ENCODE data around the gene FNBP1L. TPM values are rescaled to one million over a fixed set of nuclear protein-coding genes. Genes with fewer than 3 reads are reported as not detected.

FNBP1L gene
- total and polyA plus RNA-seq, 2 of the 8 experiments (the other 6 are each of a cell fraction or from before 2014, with no cell fraction given), result 48.9 to 95.9 TPM

DNA sequence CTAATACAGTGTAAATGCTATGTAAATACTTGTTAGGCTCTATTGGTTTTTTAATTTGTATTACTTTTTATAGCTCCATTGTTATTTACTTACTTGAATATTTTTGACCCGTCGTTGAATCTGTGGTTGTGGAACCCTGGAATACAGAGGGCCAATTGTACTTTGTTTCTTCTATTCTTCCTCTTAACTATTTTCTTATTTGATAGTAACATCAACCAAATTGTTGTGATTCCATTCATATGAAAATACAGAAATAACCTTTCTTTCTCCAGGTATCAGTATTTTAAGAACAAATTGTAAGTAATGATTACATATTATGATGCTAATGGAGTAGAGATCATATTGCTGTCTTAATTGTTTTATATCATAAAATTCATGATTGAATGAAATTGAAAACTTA lies 73.7 kb downstream of the FNBP1L start:
- Histone ChIP-seq H3K56ac (replicated peaks; ENCODE audit: insufficient read length, low read depth, low read length) (no peak overlapping the region), H3K27me3 (replicated peaks in 1 of 4; ENCODE audit: control insufficient read depth in 3 of 4, extremely low read depth in 1 of 4, insufficient read depth in 3 of 4, low read length in 3 of 4) (no peaks in the 10 kb centered on the region), H3K9me3 (ENCODE audit: insufficient read depth in 2 of 2, low read depth in 1 of 2, low read length in 1 of 2) (no peaks in the 10 kb centered on the region), H2BK12ac (ENCODE audit: low read depth, low read length) (no peak overlapping the region), H4K5ac (ENCODE audit: insufficient read length, low read depth, low read length) (no peak overlapping the region), H3K79me1 (ENCODE audit: low read depth, low read length) (peaks cover 6% of the 10 kb centered on the region; the same call in 1 of the 2 replicates), H3K14ac (ENCODE audit: insufficient read length) (no peak overlapping the region), H3K4me2 (ENCODE audit: insufficient read depth in 1 of 2, low read depth in 2 of 2, low read length in 2 of 2) (no peak overlapping the region), H3K4me3 (ENCODE audit: extremely low read depth in 1 of 4, insufficient read depth in 2 of 4, low read depth in 3 of 4, low read length in 4 of 4) (no peak overlapping the region), H3K27ac (ENCODE audit: low read depth, low read length) (no peak overlapping the region), H3K18ac (ENCODE audit: extremely low read depth, low read length) (no peak overlapping the region), H2BK120ac (replicated peaks; ENCODE audit: low read depth, low read length) (no peak overlapping the region), H2AK5ac (ENCODE audit: low read depth, low read length) (no peak overlapping the region), H2BK20ac (ENCODE audit: low read length) (no peak overlapping the region), H2AFZ (ENCODE audit: low read length) (no peak overlapping the region), H2BK15ac (ENCODE audit: low read length) (no peak overlapping the region), H3K23ac (ENCODE audit: insufficient read length) (no peak overlapping the region), H4K91ac (replicated peaks; ENCODE audit: insufficient read length, low read length) (no peak overlapping the region), H3K23me2 (ENCODE audit: low read depth, low read length) (no peaks in the 10 kb centered on the region), H3K9ac (replicated peaks in 1 of 4; ENCODE audit: extremely low read depth in 1 of 4, low read depth in 3 of 4, low read length in 3 of 4) (no peak overlapping the region), H2BK5ac (ENCODE audit: low read depth, low read length) (no peak overlapping the region), H3K79me2 (ENCODE audit: control insufficient read depth in 1 of 2, insufficient read depth in 2 of 2, low read length in 2 of 2) (peaks cover 0 to 66% of the 10 kb centered on the region in 2 experiments; a peak in 3 of 4 replicates), H4K20me1 (replicated peaks in 1 of 2; ENCODE audit: control insufficient read depth in 1 of 2, insufficient read depth in 2 of 2, low read length in 2 of 2) (peaks cover 0 to 5% of the 10 kb centered on the region in 2 experiments), H3K4ac (replicated peaks; ENCODE audit: insufficient read length, low read depth, low read length) (no peak overlapping the region), H3K36me3 (ENCODE audit: control insufficient read depth in 2 of 4, insufficient read depth in 4 of 4, low read length in 3 of 4) (peaks cover 0 to 18% (median 3%) of the 10 kb centered on the region in 4 experiments; a peak in 2 of 8 replicates), H4K8ac (ENCODE audit: extremely low read depth, insufficient read depth, low read length) (no peak overlapping the region), H3K4me1 (replicated peaks in 1 of 4; ENCODE audit: control insufficient read depth in 3 of 4, insufficient read depth in 4 of 4, low read length in 3 of 4) (no peaks in the 10 kb centered on the region)
- no peak for DNase-seq (ENCODE audit: low read depth in 1 of 2, low spot score in 2 of 2)
- TF ChIP-seq SP1 (IDR thresholded peaks at IDR 0.05; ENCODE audit: low read depth, low read length) (no peak), SRF (IDR thresholded peaks at IDR 0.05; ENCODE audit: low read depth, low read length) (no peak)
- 93% methylated on average over 2 of the region's 2 CpGs; no CpG with 5 or more reads in 1 of the 2 experiments for WGBS, 2 experiments (ENCODE audit: extremely low coverage in 1 of 2, insufficient coverage in 1 of 2, insufficient read length in 1 of 2, insufficient replicate concordance in 2 of 2, low coverage in 1 of 2, low lambda C conversion rate in 2 of 2, missing lambda C conversion rate in 1 of 2)
- ChIA-PET POLR2A (ENCODE audit: partially characterized antibody) (no interaction called here), CTCF (ENCODE audit: partially characterized antibody) (no interaction called here)
- no peak for FAIRE-seq

Data from H1 (cell line).